Occipital lobe (tissue), 2 donors: Measurements from ENCODE around the gene HLA-DMB. TPM values are rescaled to one million over a fixed set of nuclear protein-coding genes. Genes with fewer than 3 reads are reported as not detected.
"Not testable (repeated sequence)": the region's sequence is repeated elsewhere in the genome, so short reads cannot be mapped to it uniquely, and the experiment has no call there.

Experiments used
- DNase-seq: peaks from one replicate; lab custom pipeline; 2025; lab: John Stamatoyannopoulos, UW
- total RNA-seq: library from RNA; depleted of rRNA; stranded (reverse); fragments of >200 nt; gene quantifications from one replicate; pipeline ENCODE4 v1.2.3, GENCODE V29; 2014

Gene HLA-DMB
- total RNA-seq, 1 donor from 2014 or later = 2.0 TPM

DNA sequence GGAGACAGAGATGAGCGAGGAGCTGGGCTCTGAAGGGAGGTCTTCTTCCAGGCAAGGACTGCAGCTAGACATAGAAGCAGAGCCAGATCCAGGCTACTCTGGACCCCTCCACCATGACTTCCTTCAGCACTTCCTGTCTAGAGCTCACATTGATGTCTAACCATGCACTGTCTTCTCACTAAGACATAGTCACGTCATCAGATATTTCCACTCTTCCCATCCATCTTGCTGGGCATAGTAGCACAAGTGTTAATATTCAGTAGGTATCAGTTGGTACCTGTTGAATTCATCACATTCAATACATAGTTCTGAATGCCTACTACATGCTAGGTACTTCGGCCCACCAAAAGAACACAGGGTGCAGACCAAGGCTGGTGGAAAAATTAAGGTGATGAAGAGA is 9.2 kb upstream of the HLA-DMB start:
- no peak for DNase-seq

DNA sequence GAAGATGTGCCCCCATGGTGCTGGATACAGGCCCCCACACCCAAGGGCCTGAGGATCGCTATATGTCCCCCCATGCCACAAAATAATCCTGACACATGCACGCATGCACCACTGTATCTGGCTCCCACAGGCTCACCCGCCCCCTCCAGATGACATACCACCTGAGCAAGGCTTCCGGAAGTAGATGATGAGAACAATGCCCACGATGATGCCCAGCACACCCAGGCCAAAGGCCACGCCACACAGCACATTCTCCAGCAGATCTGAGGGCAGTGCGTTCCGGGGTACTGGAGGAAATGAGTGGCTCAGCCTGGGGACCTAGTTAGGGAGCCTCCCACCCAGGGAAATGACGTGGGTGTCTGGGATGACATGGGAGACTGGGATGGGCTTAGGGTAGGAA is 8.3 kb upstream of the HLA-DMB start:
- no peak for DNase-seq

DNA sequence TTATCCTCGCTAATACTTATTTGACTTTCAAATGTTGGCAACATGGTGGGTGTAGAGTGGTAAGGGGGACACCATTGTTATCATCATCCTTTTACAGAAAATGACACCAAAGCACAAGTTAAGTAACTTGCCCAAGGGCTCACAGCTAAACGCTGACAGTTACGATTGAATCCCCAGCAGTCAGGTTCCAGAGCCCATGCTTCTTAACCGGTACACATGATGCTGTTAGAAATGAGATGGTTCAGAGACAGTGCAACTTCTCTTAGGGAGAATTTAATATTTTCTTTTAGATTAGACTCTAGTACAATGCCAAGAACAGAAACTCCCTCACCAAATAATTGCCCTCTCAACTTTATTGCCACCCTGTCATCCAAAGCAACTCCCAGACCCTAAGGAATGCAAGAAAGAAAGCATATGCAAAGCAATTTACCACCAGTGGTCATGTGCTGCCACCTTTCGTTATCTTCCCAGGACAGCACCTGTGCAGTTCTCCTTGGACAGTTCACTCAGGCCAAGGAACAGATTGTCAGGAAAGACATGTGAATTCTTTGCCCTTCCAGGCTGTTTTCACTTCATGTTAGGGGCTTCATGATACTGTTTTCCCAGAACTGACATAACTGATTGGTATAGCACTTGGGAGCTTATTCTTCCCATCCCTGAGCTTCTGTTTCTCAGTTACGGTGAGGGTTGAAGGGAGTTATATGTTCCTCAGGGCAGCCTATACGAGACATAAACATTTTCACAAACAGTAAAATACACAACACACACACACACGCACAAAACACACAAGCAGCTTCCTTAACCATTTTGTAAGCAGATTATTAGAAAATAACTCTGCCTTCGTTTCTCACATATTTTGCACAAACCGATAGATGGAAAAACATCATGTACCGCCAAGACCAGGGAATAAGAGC is 7.0 kb upstream of the HLA-DMB start:
- DNase-seq = no peak

DNA sequence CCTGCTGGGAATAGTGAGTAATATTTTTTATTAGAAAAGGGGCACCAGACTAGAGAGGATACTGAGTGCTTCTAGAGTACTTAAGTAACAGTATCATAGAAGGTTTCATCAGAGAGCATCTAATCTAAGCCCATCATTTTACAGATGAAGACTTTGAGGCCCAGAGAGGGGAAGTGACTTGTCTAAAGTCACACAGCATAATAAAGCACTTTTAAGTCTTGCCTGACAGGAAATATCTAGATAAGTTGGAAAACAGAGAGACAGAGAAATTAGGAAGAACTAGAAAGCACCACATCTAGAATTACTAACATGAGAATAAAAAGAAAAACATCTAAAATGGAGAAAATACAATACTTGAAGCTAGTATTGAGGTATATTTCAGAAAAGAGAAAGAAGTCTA is 6.1 kb upstream of the HLA-DMB start:
- no peak for DNase-seq

DNA sequence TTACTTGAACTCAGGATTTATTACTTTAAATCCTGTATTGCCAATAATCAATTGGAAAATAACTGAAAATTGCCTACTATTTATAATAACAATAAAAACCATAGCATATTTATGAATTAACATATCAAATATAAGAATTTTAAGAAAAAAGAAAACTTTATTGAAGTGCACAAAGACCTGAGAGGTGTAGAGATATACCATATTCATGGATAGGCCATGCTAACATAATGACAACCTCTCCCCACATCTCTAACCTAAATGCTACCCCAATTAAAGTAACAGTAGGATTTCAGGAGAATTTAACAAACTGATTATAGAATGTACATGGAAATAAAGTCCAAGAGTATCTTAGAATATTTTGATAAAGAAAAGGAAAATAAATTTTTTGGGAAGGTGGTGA is 5.1 kb upstream of the HLA-DMB start:
- no peak for DNase-seq

DNA sequence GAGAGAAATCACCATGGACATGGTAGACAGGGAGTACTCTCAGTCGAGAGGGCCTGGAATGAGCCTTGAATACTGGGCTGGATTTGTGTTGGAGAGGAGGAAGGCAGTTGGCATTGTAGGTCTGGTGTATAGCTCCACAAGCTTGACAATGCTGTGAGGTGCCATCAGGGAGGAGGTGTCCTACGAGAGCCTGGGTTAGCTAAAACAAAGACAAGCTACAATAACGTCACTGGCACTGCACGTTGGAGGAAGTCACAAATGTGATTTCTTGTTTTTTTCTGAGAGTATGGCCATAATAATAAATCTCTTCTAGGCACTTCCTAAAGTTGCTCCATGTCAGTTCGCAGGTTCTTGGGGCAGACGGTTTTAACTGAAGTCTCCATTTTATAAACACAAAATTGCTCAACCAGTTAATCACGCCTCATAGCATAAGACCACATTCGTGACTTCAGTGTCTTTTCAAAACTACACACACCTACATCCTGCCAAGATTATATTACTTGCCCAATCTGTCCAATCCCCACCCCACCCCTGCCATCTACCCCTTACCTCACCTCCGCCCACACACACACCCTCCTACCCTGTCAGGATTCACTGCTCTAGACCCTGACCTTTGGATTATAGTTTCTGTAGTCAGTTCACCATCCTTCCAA is 4.4 kb upstream of the HLA-DMB start:
- DNase-seq = no peak

DNA sequence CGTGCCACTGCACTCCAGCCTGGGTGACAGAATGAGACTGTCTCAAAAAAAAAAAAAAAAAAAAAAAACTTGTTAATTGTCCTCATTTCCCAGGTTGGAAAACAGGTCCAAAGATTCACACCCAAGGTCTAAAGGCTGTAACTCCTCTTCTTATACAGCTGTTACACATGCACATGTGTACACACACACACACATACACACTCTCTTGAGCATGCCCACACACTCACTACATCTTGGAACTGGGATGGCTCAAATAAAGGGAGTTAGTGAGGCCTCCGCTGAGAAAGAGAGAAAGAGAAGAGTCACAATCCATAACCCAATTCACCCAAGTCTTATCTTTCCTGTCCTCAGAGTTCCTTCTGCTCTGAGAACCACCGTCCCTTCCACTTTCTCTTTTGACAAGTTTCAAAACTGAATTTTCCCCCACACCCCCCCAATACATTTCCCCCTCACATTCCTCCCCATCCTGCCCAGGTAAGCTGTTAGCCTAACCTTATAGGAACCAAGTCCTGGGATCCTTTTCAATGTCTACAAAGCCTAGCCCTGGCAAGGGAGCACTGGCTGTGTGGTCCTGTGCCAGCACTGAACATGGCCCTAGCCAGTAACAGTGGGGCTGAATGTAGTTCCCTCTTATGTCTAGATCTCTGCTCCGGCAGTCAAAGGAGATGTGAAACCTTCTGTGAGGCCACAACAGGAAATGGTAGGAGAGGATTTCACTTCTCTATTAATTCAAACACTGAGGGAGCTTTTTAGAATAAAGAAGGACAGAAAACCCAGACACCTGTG is 3.2 kb upstream of the HLA-DMB start:
- DNase-seq = no peak

DNA sequence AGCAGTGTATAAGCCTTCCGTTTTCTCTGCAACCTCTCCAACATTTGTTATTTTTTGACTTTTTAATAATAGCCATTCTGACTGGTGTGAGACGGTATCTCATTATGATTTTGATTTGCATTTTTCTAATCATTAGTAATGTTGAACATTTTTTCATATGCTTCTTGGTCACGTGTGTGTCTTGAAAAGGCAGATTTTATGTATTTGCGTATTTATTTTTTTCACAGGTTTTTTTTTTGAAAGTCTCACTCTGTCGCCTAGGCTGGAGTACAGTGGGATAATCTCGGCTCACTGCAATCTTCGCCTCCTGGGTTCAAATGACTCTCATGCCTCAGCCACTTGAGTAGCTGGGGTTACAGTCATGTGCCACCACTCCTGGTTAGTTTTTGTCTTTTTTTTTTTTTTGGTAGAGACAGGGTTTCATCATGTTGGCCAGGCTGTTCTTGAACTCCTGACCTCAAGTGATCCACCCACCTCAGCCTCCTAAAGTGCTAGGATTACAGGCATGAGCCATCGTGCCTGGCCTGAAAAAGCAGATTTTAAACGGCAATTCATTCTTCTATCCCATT is 1.8 kb upstream of the HLA-DMB start:
- DNase-seq = not testable (repeated sequence)

DNA sequence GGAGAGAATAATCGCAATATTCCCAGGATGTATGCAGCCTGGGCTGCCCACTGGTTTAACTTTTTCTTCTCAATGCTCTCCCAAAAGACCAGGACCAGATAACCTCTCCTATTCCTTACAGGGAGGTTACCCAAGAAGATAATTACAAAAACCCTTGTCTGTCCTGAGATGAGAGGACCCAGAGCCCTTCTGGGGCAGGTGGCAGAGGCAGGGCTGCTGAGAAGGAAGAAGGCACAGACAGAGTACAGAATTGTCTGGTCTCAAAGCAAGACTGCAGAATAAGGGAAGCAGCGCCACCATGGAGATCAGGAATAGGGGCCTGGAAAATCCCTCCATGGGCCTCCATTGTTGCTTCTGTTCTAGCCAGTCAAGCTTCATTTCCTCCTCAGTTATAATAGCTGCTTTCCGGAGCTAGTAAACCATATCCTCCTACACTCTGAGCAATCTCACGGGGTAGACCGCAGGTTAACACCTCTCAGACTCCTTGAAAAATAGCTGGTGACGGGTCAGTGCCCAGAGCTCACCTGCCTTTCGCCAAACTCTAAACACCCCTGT is 463 bp upstream of the HLA-DMB start:
- DNase-seq = no peak

DNA sequence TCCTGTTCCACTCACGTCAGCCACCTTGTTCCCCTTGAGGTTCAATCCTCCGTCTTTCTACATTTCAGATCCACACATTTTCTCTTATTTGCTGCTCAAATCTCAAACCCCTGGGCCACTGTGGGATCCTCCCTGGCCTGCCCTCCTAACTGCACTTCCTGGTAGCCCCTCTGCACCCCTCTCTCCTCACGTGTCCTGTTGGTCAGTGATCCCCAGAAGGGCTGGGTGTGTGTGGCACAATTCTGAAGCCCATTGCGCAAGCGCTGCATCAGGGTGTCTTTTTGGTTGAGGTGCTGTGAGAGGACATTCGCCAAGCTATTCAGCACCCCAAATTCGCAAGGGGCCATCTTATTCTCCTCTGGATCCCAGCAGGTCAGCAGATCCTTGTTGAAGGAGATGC is 2.3 kb downstream of the HLA-DMB start:
- no peak for DNase-seq

DNA sequence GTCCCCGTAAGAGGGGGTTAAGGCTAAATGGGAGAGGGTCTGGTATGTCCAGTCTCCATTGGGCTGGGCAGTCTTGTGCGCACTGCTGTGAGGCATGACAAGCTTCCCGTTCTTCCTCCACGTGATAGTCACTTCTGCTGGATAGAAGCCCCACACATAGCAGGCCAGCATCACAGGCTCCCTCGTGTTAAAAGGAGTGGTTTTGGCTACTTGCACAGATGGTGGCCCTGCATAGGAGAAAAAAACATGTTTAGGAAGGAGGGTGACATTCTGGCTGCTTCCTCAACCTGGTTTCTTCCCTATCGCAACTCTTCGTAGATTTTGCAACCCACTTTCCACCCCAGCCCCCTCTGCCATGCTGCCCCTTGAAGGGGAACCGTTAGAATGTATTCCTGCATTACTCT is 3.6 kb downstream of the HLA-DMB start:
- DNase-seq = no peak

DNA sequence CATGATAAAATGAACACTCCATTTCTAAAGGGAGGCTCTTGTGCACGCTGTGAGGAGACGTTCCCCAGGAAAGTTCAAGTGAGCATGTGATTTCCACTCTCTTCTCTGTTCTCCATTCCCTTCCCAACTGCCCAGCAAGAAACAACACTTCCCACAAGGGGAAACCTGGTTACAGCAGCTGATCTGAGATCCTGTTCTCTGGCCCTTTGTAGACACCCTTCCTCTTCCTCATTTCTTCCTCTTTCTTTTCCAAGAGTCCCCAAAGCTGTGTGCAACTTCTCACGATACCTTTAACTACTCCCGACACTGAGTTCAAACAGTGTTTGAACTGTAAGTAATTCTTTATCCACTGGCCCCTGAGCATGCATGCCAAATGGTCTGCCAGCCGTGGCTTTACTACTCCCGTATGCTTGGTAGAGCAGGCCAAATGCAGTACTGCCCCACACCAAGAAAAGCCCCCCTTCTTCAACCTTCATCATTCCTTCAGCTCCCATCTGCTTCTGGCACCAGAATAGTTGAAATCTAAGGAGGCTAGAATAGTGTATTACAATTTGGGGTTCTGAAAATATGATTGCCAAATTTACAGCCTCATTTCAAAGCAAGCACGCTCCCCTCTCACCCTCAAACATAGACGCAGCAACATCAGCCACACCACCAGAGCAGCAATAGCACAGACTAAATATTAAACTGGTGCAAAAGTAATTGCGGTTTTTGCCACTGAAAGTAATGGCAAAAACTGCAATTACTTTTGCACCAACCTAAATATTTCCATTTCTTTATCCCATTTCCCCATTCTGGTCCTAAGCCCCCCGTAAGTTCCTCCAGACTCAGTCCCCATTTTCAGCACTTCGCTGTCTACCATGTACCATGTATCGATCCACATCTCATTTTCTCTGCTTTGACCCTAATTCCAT is 4.3 kb downstream of the HLA-DMB start:
- no peak for DNase-seq

DNA sequence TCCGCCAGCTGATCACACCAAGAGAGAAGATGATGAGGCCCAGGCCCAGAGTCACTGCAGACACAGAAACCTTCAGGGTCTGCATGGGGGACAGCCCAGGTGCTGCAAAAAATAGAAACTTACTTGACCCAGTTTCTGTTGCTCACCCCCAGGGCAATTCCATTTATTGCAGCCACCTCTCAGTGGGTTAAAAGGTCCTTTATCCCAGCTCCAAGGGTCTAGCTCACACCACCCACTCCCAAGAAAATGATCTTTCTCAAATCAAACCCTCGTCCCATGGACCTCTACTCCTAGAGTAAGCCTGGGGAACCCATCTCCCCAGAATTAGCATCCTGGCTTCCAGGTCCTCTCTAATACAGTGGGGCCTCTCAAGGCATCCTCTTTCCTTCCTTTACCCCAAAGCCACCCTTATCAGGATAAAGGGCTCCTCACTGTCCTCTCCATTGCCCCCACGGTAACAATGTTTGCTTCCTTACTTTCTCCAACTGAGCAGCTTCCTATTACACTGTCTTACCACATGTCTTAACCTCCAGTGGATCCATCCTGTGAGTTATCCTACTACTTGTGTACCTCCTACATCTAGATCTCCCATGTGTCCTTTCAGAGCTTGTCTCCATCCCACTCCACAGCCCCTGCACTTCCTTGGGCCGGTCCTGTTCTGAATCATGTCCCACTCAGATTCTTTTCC is 5.1 kb downstream of the HLA-DMB start:
- no peak for DNase-seq

DNA sequence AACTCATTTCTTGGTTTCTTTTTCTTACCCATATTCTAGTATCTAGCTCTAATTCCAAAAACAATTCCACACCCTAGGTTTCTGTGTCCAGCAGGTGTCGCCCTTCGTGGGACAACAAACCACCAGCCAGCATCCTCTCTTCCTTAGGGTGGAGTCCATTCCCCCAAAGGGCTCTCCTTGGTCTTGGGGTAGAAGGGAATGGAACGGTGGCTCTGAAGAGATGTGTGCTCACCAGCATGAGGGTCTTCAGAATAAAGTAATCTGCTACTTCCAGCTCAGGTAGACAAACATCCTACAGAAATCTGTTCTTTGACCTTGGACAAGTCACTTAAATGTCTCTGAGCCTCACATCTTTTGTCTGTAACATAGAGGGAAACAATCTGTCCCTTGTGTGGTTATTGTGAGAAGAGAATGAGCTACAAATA is 7.2 kb downstream of the HLA-DMB start:
- peak; percentile 10 for DNase-seq

DNA sequence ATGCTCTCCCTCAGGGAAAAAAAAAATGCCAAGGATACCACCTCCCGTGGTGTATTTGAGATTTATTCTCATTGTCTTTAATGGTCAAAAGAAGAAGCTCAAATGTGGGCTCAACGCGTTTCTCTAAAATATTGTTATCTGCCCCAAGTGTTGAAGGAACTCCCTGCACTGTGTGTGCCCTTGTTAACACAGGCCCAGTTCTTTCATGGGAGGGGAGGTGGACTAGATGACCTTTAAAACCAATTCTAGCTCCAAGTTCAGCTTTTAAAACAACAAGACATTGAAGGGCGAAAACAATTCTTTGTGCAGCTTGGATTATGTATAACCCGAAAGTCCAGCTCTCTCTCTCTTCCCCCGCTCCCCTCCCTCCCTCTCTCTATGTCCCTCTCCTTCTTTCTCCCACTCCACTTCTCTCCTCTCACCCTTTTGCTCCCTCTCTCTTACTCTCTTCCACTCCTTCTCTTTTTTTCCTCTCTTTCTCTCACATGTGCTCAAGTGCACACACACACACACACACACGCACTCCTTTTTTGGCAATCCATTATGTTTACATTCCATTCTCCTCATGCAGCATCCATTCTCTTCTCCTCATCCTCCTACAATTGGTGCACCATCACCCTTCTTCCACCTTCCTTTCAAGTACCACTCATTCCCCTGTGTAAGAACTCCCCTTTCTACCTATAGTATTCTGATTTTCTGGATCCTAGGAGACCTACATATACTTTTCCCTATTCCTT is 8.5 kb downstream of the HLA-DMB start:
- no peak for DNase-seq

DNA sequence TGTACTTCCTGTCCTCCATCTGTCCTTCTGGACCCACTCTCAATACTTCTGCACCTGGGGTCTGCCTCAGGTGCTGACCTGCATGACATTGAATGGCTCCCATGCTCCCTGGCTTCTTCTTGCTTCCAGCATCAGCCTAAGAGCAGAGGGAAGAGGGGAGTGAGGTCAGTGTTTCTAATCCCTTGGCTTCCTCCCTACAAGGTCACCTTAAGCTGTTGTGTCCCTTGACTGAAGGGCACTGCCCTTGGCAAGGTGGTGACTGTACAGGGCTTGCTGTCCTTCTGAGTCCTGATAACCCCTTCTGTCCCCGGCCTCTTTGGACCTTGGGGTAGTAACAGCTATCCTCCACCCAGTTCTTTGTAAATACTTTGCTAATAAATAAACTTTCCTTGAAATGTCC is 9.6 kb downstream of the HLA-DMB start:
- DNase-seq = no peak

DNA sequence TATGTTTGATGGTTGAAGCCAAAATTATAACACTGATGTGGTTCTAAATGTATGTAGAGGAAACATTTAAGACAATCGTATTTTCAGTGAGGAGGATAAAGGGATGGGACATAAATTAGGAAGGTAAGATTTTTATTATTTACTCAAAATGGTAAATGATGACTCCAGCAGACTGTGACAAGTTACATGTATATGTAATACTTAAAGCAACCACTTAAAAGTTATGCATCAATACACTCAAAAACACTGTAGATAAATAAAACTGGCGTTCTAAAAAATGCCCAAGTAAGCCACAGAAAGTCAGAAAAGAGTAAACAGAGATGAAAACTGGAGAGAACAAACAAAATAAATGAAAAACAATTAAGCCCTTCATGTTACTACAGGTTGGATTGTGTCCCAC is 18.7 kb downstream of the HLA-DMB start:
- DNase-seq = no peak

DNA sequence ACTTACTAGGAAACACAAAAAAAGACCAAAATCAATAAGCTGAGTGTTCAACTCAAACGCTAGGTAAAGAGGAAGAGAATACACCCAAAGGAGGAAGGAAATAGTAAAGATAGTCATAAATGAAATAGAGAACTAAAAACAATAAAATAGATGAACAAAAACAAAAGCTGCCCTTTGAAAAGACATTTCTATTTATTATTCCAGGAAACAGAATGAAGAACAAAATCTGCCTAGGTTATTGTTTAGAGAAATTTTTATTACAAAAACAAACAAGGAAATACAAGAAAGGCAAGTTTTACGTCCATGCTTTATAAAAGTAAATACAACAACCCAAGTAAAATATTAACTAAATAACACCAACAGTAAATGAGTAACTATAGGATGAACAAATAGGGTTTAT is 20.1 kb downstream of the HLA-DMB start:
- DNase-seq = no peak

DNA sequence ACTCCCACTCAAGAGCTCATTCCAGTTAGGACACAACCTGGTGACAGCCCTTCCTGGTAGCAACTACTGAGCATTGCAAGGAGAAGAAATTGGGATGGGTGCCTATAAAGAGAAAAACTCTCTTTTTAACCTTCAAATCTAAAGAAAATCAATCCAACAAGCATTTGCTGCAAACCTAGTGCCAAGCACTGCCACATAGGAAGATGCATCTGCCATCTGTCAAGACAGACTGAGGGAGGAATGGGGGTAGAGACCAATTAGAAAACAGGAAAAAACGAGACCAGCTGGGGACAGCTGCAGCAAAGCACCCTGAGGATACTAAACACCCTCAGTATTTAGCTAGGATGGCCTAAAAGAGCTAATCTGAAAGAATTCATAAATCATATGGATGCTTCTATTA is 27.9 kb downstream of the HLA-DMB start:
- no peak for DNase-seq
